Keratinocyte (primary cell): ENCODE data around the gene PNPLA7. TPM values are rescaled to one million over a fixed set of nuclear protein-coding genes. Genes with fewer than 3 reads are reported as not detected.
A peak's percentile ranks its signal among the peaks of the same experiment; 100 is the strongest.

Source experiments
- DNase-seq: peaks from one replicate; pipeline ENCODE4 v3.0.0-alpha.2; 2011; ENCODE audit warnings: low read depth, missing footprints, low spot score
- FAIRE-seq: peaks from 2 replicates; lab custom pipeline; 2011; peaks lifted over from hg19 to GRCh38; lab: Jason Lieb, UNC
- H2AFZ ChIP-seq: 2 replicates; pipeline ENCODE4 v1.6.0; 2012; ENCODE audit warnings: low read length, control low read depth, inconsistent platforms; ENCODE audit not compliant: control insufficient read depth
- H3K27ac ChIP-seq: 2 replicates; pipeline ENCODE4 v1.5.1; 2011; ENCODE audit warnings: low read length; ENCODE audit not compliant: control insufficient read depth, insufficient read depth
- H3K27me3 ChIP-seq: 3 replicates; pipeline ENCODE4 v1.6.0; 2011; ENCODE audit warnings: low read length; ENCODE audit not compliant: control insufficient read depth, insufficient read depth; ENCODE audit errors: extremely low read depth
- H3K36me3 ChIP-seq, 2 experiments: 2 replicates in 1 of 2; 3 replicates in 1 of 2; pipeline ENCODE4 v1.5.1; 2011; ENCODE audit warnings: low read length in 2 of 2, mild to moderate bottlenecking in 1 of 2; ENCODE audit not compliant: control insufficient read depth in 2 of 2, insufficient read depth in 2 of 2; ENCODE audit errors: extremely low read depth in 1 of 2
- H3K4me1 ChIP-seq: 3 replicates; pipeline ENCODE4 v1.5.1; 2011; ENCODE audit warnings: low read length; ENCODE audit not compliant: control insufficient read depth, insufficient read depth; ENCODE audit errors: extremely low read depth
- H3K4me2 ChIP-seq: 3 replicates; pipeline ENCODE4 v1.6.0; 2011; ENCODE audit warnings: low read depth, low read length; ENCODE audit not compliant: control insufficient read depth, insufficient read depth; ENCODE audit errors: extremely low read depth
- H3K4me3 ChIP-seq, 3 experiments: fragments of 200-600 bp in 1 of 3; sonication (generic) in 1 of 3; 2 replicates in 2 of 3; 3 replicates in 1 of 3; pipeline ENCODE4 v1.5.1; 2011 to 2016; ENCODE audit warnings: low read length in 3 of 3, mild to moderate bottlenecking in 3 of 3, control low read depth in 2 of 3, inconsistent platforms in 1 of 3, low read depth in 1 of 3, mixed read lengths in 1 of 3, mixed run types in 1 of 3, moderate library complexity in 1 of 3; ENCODE audit not compliant: control insufficient read depth in 2 of 3, insufficient read depth in 2 of 3; ENCODE audit errors: extremely low read depth in 1 of 3
- H3K79me2 ChIP-seq: 2 replicates; pipeline ENCODE4 v1.6.0; 2012; ENCODE audit warnings: low read length; ENCODE audit not compliant: control insufficient read depth, insufficient read depth
- H3K9ac ChIP-seq: 3 replicates; pipeline ENCODE4 v1.6.0; 2011; ENCODE audit warnings: low read length; ENCODE audit not compliant: control insufficient read depth, insufficient read depth; ENCODE audit errors: extremely low read depth
- H3K9me1 ChIP-seq: 3 replicates; pipeline ENCODE4 v1.6.0; 2011; ENCODE audit warnings: low read length; ENCODE audit not compliant: control insufficient read depth, insufficient read depth; ENCODE audit errors: extremely low read depth
- H3K9me3 ChIP-seq: 2 replicates; pipeline ENCODE4 v1.5.1; 2012; ENCODE audit warnings: low read depth, low read length; ENCODE audit not compliant: control insufficient read depth
- H4K20me1 ChIP-seq: 3 replicates; pipeline ENCODE4 v1.6.0; 2011; ENCODE audit warnings: low read length; ENCODE audit not compliant: control insufficient read depth, insufficient read depth; ENCODE audit errors: extremely low read depth
- CTCF ChIP-seq, 3 experiments: IDR thresholded peaks in 1 of 3; conservative IDR thresholded peaks in 1 of 3; optimal IDR thresholded peaks in 1 of 3; 2 replicates in 2 of 3; 3 replicates in 1 of 3; pipeline versions ENCODE3 to v1.5.1; 2011; ENCODE audit warnings: low read length in 3 of 3, mild to moderate bottlenecking in 3 of 3, moderate library complexity in 2 of 3, control low read depth in 1 of 3, inconsistent platforms in 1 of 3; ENCODE audit not compliant: insufficient read depth in 2 of 3; ENCODE audit errors: extremely low read depth in 1 of 3
- EZH2 ChIP-seq: IDR thresholded peaks from one replicate; pipeline ENCODE4 v1.6.1; 2012; ENCODE audit warnings: inconsistent platforms, mild to moderate bottlenecking, low read length, moderate library complexity
- dilution Hi-C: fragments of 300-500 bp; cut with MboI; formaldehyde crosslinking; loops from one replicate; pipeline ENCODE4 v1.7.0; 2020; ENCODE audit warnings: low sequenced_read_pairs; ENCODE audit not compliant: extremely low pct_ligation_motif_present
- polyA plus RNA-seq, 5 experiments: library from polyadenylated mRNA; depleted of rRNA in 3 of 5; stranded (reverse) in 3 of 5; stranded (forward) in 1 of 5; unstranded in 1 of 5; fragments of >200 nt; gene quantifications; 1 replicate in 1 of 5; 2 replicates in 3 of 5; 3 replicates in 1 of 5; pipeline versions ENCODE4 v1.2.1 to v1.2.3, GENCODE V29; 2011 to 2012; ENCODE audit warnings: missing spikeins in 2 of 5, low read depth in 1 of 5, low replicate concordance in 1 of 5

Gene PNPLA7
- polyA plus RNA-seq, 1 donor (not counting 4 experiments of a cell fraction or from before 2014, with no cell fraction given): 0.34 TPM

- dilution Hi-C loops: no loop called here
- DNase-seq: no peak
- H3K27ac ChIP-seq: peak overlapping the region; percentile 66
These were observed 128.2 kb downstream of the PNPLA7 start for GRCh38 chr9:137421838-137422603.

GRCh38 chr9:137417161-137418021 lies 132.8 kb downstream of the PNPLA7 start:
- H3K27me3 ChIP-seq: no peaks in the 10 kb centered on the region
- H2AFZ ChIP-seq: no peak overlapping the region
- dilution Hi-C loops: no loop called here
- no peaks in the 10 kb centered on the region for H3K9me1 ChIP-seq
- H3K4me1 ChIP-seq: peaks cover 11% of the 10 kb centered on the region
- peak overlapping the region in 1 of 3 experiments; percentile 6 for H3K4me3 ChIP-seq
- H3K27ac ChIP-seq: no peak overlapping the region
- TF ChIP-seq CTCF (optimal IDR thresholded peaks at IDR 0.05 in 1 of 3, IDR thresholded peaks at IDR 0.05 in 1 of 3, conservative IDR thresholded peaks at IDR 0.05 in 1 of 3; ENCODE audit: extremely low read depth in 1 of 3, insufficient read depth in 2 of 3, low read length in 3 of 3) (no peak), EZH2 (no peak)
- H3K9me3 ChIP-seq: no peaks in the 10 kb centered on the region
- DNase-seq: no peak
- no peak overlapping the region for H3K4me2 ChIP-seq
- no peaks in the 10 kb centered on the region for H4K20me1 ChIP-seq
- FAIRE-seq: no peak
- H3K36me3 ChIP-seq: no peaks in the 10 kb centered on the region
- H3K79me2 ChIP-seq: peaks cover 23% of the 10 kb centered on the region
- H3K9ac ChIP-seq: peak overlapping the region; percentile 9

More at GRCh38 chr9:137421838-137422603, 128.2 kb downstream of the PNPLA7 start:
- no peak for TF ChIP-seq CTCF (optimal IDR thresholded peaks at IDR 0.05 in 1 of 3, IDR thresholded peaks at IDR 0.05 in 1 of 3, conservative IDR thresholded peaks at IDR 0.05 in 1 of 3; ENCODE audit: extremely low read depth in 1 of 3, insufficient read depth in 2 of 3, low read length in 3 of 3)
- TF ChIP-seq EZH2: no peak
- Histone ChIP-seq H3K4me1 (peaks cover 25% of the 10 kb centered on the region), H2AFZ (peak overlapping the region; percentile 85), H3K79me2 (peaks cover 19% of the 10 kb centered on the region), H3K4me2 (peak overlapping the region; percentile 99), H3K9me1 (no peaks in the 10 kb centered on the region), H3K9ac (peak overlapping the region; percentile 80), H4K20me1 (no peaks in the 10 kb centered on the region), H3K4me3 (peak overlapping the region; percentile 58 to 97 (median 94)), H3K9me3 (no peaks in the 10 kb centered on the region), H3K27me3 (no peaks in the 10 kb centered on the region), H3K36me3 (no peaks in the 10 kb centered on the region)
- no peak for FAIRE-seq
